ENCODE results near the gene SEC22C.

GRCh38 chr3:42593635-42594034, 11.9 kb upstream of the SEC22C start:
- TF ChIP-seq CTCF (IDR thresholded peaks at IDR 0.05; ENCODE audit: insufficient read depth, low read length, poor library complexity, severe bottlenecking) (no peak), EZH2phosphoT487 (conservative IDR thresholded peaks at IDR 0.05; ENCODE audit: low read length) (no peak)
